GM23338 (cell line): ENCODE results near the gene SLCO4C1. TPM values are rescaled to one million over a fixed set of nuclear protein-coding genes. Genes with fewer than 3 reads are reported as not detected.

Experiments
- ATAC-seq: fragments of 200-7000 bp; cut with Tn5 transposase; 3 replicates; pipeline ENCODE4 v1.9.1; 2020
- DNase-seq: peaks from one replicate; pipeline ENCODE4 v3.0.0-alpha.2; 2015; ENCODE audit warnings: low spot score
- H2AFZ ChIP-seq: fragments of 200-600 bp; sonication (generic); 2 replicates; pipeline ENCODE4 v1.8.0; 2016; ENCODE audit warnings: antibody characterized with exemption, mild to moderate bottlenecking, moderate library complexity
- H3F3A ChIP-seq: fragments of 200-600 bp; sonication (generic); replicated peaks from 2 replicates; pipeline ENCODE4 v1.8.0; 2017; ENCODE audit warnings: antibody characterized with exemption, mixed run types, low read depth
- H3K27ac ChIP-seq: fragments of 200-600 bp; sonication (generic); 2 replicates; pipeline ENCODE4 v1.6.1; 2016; ENCODE audit warnings: low read depth
- H3K27me3 ChIP-seq: fragments of 200-600 bp; sonication (generic); 2 replicates; pipeline ENCODE4 v1.8.0; 2016; ENCODE audit warnings: mild to moderate bottlenecking, mixed run types, moderate library complexity; ENCODE audit not compliant: insufficient read depth
- H3K36me3 ChIP-seq: fragments of 200-600 bp; sonication (generic); 2 replicates; pipeline ENCODE4 v1.8.0; 2016; ENCODE audit warnings: mild to moderate bottlenecking; ENCODE audit not compliant: insufficient read depth
- H3K4me1 ChIP-seq: fragments of 200-600 bp; sonication (generic); 2 replicates; pipeline ENCODE4 v1.8.0; 2016; ENCODE audit warnings: mild to moderate bottlenecking, moderate library complexity; ENCODE audit not compliant: insufficient read depth
- H3K4me2 ChIP-seq: fragments of 200-600 bp; sonication (generic); 2 replicates; pipeline ENCODE4 v1.7.1; 2017; ENCODE audit warnings: mixed run types
- H3K4me3 ChIP-seq: fragments of 200-600 bp; sonication (generic); 2 replicates; pipeline ENCODE4 v1.6.1; 2016; ENCODE audit warnings: mixed run types
- H3K79me2 ChIP-seq: fragments of 200-600 bp; sonication (generic); replicated peaks from 2 replicates; pipeline ENCODE4 v1.8.0; 2017; ENCODE audit warnings: mild to moderate bottlenecking; ENCODE audit not compliant: insufficient read depth
- H3K9me2 ChIP-seq: fragments of 200-600 bp; sonication (generic); 2 replicates; pipeline ENCODE4 v1.8.0; 2017; ENCODE audit not compliant: insufficient read depth
- H4K20me1 ChIP-seq: fragments of 200-600 bp; sonication (generic); replicated peaks from 2 replicates; pipeline ENCODE4 v1.8.0; 2017; ENCODE audit warnings: mild to moderate bottlenecking; ENCODE audit not compliant: insufficient read depth
- H3K27ac Mint-ChIP-seq: 2 replicates; pipeline ENCODE4 v1.8.0; 2020; ENCODE audit warnings: inconsistent platforms, mild to moderate bottlenecking, moderate library complexity, mixed read lengths
- H3K27me3 Mint-ChIP-seq: 3 replicates; pipeline ENCODE4 v1.8.0; 2022; ENCODE audit warnings: low read depth, mild to moderate bottlenecking, moderate library complexity, mixed read lengths, inconsistent platforms; ENCODE audit not compliant: insufficient read depth, poor library complexity
- H3K36me3 Mint-ChIP-seq: 3 replicates; pipeline ENCODE4 v1.8.0; 2021; ENCODE audit warnings: low read depth, mild to moderate bottlenecking, inconsistent platforms, moderate library complexity, mixed read lengths
- H3K4me1 Mint-ChIP-seq: 3 replicates; pipeline ENCODE4 v1.8.0; 2020; ENCODE audit warnings: mild to moderate bottlenecking, inconsistent platforms, mixed read lengths
- H3K4me3 Mint-ChIP-seq: 3 replicates; pipeline ENCODE4 v1.8.0; 2021; ENCODE audit warnings: moderate library complexity, mild to moderate bottlenecking, inconsistent platforms, mixed read lengths
- H3K9me3 Mint-ChIP-seq: 3 replicates; pipeline ENCODE4 v1.8.0; 2020; ENCODE audit warnings: moderate library complexity, mild to moderate bottlenecking, inconsistent platforms, mixed read lengths
- CREB1 ChIP-seq: fragments of 250-450 bp; sonication (Bioruptor Pico); IDR thresholded peaks from 2 replicates; pipeline ENCODE4 v1.5.0; 2020; ENCODE audit warnings: low read depth, mild to moderate bottlenecking, moderate library complexity
- ETS1 ChIP-seq: IDR thresholded peaks from 2 replicates; pipeline ENCODE4 v1.6.1; 2016; ENCODE audit warnings: antibody characterized with exemption
- EZH2 ChIP-seq: fragments of 200-600 bp; sonication (generic); IDR thresholded peaks from one replicate; pipeline ENCODE4 v1.8.0; 2017; ENCODE audit warnings: antibody characterized with exemption, mild to moderate bottlenecking, low read depth; ENCODE audit not compliant: unreplicated experiment
- EZH2phosphoT487 ChIP-seq: fragments of 200-600 bp; sonication (generic); IDR thresholded peaks from one replicate; pipeline ENCODE4 v1.8.1; 2018; ENCODE audit warnings: antibody characterized with exemption; ENCODE audit not compliant: unreplicated experiment
- JUNB ChIP-seq: IDR thresholded peaks from one replicate; pipeline ENCODE4 v1.6.1; 2016; ENCODE audit warnings: antibody characterized with exemption; ENCODE audit not compliant: unreplicated experiment
- NANOG ChIP-seq: IDR thresholded peaks from 2 replicates; pipeline ENCODE4 v1.6.1; 2016; ENCODE audit warnings: antibody characterized with exemption, borderline replicate concordance
- POLR2AphosphoS5 ChIP-seq: IDR thresholded peaks from 2 replicates; pipeline ENCODE4 v1.6.1; 2016; ENCODE audit warnings: antibody characterized with exemption, low read depth
- STAT1 ChIP-seq: IDR thresholded peaks from one replicate; pipeline ENCODE4 v1.6.1; 2016; ENCODE audit warnings: antibody characterized with exemption; ENCODE audit not compliant: unreplicated experiment
- ZNF114 ChIP-seq: fragments of 250-450 bp; sonication (Bioruptor Pico); IDR thresholded peaks from 2 replicates; pipeline ENCODE4 v1.5.0; 2020; ENCODE audit warnings: mild to moderate bottlenecking, moderate library complexity
- ZNF331 ChIP-seq: fragments of 250-450 bp; sonication (Bioruptor Pico); IDR thresholded peaks from 2 replicates; pipeline ENCODE4 v1.5.0; 2020; ENCODE audit warnings: low read depth, mild to moderate bottlenecking, moderate library complexity
- polyA plus RNA-seq: library from polyadenylated mRNA; unstranded; fragments of >200 nt; fragmentation: Nextera tagmentation; extraction: Ambion mirVana; gene quantifications from 2 replicates; pipeline ENCODE4 v1.2.1, GENCODE V29; 2016
- total RNA-seq: library from RNA; depleted of rRNA; stranded (reverse); fragments of >200 nt; shearing (Covaris generic); gene quantifications from 2 replicates; pipeline ENCODE4 v1.2.3, GENCODE V29; 2014
- TF ChIP-seq, protein P1 (sequence below): IDR thresholded peaks from one replicate; pipeline ENCODE4 v1.6.1; 2018; ENCODE audit warnings: antibody characterized with exemption; ENCODE audit not compliant: unreplicated experiment
- TF ChIP-seq, protein P2 (sequence below): fragments of 250-450 bp; sonication (Bioruptor Pico); IDR thresholded peaks from 2 replicates; pipeline ENCODE4 v1.5.0; 2020; ENCODE audit warnings: mild to moderate bottlenecking, moderate library complexity
- TF ChIP-seq, protein P3 (sequence below), 2 experiments: fragments of 200-600 bp in 1 of 2; sonication (generic) in 1 of 2; conservative IDR thresholded peaks; 2 replicates each; pipeline versions ENCODE4 v1.5.1 to v1.6.1; 2016 to 2017; ENCODE audit warnings: antibody characterized with exemption in 2 of 2, low read depth in 2 of 2, mild to moderate bottlenecking in 2 of 2, moderate library complexity in 1 of 2

SLCO4C1 gene
- total and polyA plus RNA-seq, 2 experiments from 2014 or later = 2.4 to 6.7 TPM

GRCh38 chr5:102271759-102272158, 24.3 kb downstream of the SLCO4C1 start:
- Histone ChIP-seq H3K27me3 (no peaks in the 10 kb centered on the region), H3K4me3 (no peak overlapping the region), H3K4me1 (0 out of 2 replicates have a peak, but pooled peaks cover 3% of the 10 kb centered on the region), H3K79me2 (no peaks in the 10 kb centered on the region), H3K9me2 (no peaks in the 10 kb centered on the region), H3K36me3 (no peaks in the 10 kb centered on the region), H3F3A (no peaks in the 10 kb centered on the region), H4K20me1 (no peaks in the 10 kb centered on the region), H2AFZ (no peak overlapping the region), H3K27ac (no peak overlapping the region), H3K4me2 (no peak overlapping the region)
- DNase-seq (no peak), ATAC-seq (no peak)
- no peak overlapping the region for H3K27ac Mint-ChIP-seq
- H3K9me3 Mint-ChIP-seq = peaks cover 9% of the 10 kb centered on the region
- H3K36me3 Mint-ChIP-seq = peaks cover 16% of the 10 kb centered on the region
- peaks cover 5% of the 10 kb centered on the region; the same call in 1 of the 3 replicates for H3K4me1 Mint-ChIP-seq
- no peak overlapping the region for H3K4me3 Mint-ChIP-seq
- TF ChIP-seq, protein P1, sequence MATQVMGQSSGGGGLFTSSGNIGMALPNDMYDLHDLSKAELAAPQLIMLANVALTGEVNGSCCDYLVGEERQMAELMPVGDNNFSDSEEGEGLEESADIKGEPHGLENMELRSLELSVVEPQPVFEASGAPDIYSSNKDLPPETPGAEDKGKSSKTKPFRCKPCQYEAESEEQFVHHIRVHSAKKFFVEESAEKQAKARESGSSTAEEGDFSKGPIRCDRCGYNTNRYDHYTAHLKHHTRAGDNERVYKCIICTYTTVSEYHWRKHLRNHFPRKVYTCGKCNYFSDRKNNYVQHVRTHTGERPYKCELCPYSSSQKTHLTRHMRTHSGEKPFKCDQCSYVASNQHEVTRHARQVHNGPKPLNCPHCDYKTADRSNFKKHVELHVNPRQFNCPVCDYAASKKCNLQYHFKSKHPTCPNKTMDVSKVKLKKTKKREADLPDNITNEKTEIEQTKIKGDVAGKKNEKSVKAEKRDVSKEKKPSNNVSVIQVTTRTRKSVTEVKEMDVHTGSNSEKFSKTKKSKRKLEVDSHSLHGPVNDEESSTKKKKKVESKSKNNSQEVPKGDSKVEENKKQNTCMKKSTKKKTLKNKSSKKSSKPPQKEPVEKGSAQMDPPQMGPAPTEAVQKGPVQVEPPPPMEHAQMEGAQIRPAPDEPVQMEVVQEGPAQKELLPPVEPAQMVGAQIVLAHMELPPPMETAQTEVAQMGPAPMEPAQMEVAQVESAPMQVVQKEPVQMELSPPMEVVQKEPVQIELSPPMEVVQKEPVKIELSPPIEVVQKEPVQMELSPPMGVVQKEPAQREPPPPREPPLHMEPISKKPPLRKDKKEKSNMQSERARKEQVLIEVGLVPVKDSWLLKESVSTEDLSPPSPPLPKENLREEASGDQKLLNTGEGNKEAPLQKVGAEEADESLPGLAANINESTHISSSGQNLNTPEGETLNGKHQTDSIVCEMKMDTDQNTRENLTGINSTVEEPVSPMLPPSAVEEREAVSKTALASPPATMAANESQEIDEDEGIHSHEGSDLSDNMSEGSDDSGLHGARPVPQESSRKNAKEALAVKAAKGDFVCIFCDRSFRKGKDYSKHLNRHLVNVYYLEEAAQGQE = no peak
- no peak for TF ChIP-seq ZNF114 (CRISPR knock-in tag)
- TF ChIP-seq ZNF331 = no peak
- no peak for TF ChIP-seq JUNB
- TF ChIP-seq STAT1 = no peak
- TF ChIP-seq EZH2phosphoT487 = no peak
- TF ChIP-seq EZH2 = no peak
- TF ChIP-seq, protein P2, sequence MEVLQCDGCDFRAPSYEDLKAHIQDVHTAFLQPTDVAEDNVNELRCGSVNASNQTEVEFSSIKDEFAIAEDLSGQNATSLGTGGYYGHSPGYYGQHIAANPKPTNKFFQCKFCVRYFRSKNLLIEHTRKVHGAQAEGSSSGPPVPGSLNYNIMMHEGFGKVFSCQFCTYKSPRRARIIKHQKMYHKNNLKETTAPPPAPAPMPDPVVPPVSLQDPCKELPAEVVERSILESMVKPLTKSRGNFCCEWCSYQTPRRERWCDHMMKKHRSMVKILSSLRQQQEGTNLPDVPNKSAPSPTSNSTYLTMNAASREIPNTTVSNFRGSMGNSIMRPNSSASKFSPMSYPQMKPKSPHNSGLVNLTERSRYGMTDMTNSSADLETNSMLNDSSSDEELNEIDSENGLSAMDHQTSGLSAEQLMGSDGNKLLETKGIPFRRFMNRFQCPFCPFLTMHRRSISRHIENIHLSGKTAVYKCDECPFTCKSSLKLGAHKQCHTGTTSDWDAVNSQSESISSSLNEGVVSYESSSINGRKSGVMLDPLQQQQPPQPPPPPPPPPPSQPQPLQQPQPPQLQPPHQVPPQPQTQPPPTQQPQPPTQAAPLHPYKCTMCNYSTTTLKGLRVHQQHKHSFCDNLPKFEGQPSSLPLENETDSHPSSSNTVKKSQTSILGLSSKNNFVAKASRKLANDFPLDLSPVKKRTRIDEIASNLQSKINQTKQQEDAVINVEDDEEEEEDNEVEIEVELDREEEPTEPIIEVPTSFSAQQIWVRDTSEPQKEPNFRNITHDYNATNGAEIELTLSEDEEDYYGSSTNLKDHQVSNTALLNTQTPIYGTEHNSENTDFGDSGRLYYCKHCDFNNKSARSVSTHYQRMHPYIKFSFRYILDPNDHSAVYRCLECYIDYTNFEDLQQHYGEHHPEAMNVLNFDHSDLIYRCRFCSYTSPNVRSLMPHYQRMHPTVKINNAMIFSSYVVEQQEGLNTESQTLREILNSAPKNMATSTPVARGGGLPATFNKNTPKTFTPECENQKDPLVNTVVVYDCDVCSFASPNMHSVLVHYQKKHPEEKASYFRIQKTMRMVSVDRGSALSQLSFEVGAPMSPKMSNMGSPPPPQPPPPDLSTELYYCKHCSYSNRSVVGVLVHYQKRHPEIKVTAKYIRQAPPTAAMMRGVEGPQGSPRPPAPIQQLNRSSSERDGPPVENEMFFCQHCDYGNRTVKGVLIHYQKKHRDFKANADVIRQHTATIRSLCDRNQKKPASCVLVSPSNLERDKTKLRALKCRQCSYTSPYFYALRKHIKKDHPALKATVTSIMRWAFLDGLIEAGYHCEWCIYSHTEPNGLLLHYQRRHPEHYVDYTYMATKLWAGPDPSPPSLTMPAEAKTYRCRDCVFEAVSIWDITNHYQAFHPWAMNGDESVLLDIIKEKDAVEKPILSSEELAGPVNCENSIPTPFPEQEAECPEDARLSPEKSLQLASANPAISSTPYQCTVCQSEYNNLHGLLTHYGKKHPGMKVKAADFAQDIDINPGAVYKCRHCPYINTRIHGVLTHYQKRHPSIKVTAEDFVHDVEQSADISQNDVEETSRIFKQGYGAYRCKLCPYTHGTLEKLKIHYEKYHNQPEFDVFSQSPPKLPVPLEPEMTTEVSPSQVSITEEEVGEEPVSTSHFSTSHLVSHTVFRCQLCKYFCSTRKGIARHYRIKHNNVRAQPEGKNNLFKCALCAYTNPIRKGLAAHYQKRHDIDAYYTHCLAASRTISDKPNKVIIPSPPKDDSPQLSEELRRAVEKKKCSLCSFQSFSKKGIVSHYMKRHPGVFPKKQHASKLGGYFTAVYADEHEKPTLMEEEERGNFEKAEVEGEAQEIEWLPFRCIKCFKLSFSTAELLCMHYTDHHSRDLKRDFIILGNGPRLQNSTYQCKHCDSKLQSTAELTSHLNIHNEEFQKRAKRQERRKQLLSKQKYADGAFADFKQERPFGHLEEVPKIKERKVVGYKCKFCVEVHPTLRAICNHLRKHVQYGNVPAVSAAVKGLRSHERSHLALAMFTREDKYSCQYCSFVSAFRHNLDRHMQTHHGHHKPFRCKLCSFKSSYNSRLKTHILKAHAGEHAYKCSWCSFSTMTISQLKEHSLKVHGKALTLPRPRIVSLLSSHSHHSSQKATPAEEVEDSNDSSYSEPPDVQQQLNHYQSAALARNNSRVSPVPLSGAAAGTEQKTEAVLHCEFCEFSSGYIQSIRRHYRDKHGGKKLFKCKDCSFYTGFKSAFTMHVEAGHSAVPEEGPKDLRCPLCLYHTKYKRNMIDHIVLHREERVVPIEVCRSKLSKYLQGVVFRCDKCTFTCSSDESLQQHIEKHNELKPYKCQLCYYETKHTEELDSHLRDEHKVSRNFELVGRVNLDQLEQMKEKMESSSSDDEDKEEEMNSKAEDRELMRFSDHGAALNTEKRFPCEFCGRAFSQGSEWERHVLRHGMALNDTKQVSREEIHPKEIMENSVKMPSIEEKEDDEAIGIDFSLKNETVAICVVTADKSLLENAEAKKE (CRISPR knock-in tag) = no peak
- TF ChIP-seq CREB1 (CRISPR knock-in tag) = no peak
- no peak for TF ChIP-seq ETS1
- TF ChIP-seq, protein P3, sequence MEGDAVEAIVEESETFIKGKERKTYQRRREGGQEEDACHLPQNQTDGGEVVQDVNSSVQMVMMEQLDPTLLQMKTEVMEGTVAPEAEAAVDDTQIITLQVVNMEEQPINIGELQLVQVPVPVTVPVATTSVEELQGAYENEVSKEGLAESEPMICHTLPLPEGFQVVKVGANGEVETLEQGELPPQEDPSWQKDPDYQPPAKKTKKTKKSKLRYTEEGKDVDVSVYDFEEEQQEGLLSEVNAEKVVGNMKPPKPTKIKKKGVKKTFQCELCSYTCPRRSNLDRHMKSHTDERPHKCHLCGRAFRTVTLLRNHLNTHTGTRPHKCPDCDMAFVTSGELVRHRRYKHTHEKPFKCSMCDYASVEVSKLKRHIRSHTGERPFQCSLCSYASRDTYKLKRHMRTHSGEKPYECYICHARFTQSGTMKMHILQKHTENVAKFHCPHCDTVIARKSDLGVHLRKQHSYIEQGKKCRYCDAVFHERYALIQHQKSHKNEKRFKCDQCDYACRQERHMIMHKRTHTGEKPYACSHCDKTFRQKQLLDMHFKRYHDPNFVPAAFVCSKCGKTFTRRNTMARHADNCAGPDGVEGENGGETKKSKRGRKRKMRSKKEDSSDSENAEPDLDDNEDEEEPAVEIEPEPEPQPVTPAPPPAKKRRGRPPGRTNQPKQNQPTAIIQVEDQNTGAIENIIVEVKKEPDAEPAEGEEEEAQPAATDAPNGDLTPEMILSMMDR (conservative IDR thresholded peaks at IDR 0.05; ENCODE audit: low read depth in 2 of 2) = no peak
- no peak for TF ChIP-seq NANOG
- no peak for TF ChIP-seq POLR2AphosphoS5
- H3K27me3 Mint-ChIP-seq = peaks cover 3% of the 10 kb centered on the region
